ENCODE measurements around the gene GPS2.

DNA sequence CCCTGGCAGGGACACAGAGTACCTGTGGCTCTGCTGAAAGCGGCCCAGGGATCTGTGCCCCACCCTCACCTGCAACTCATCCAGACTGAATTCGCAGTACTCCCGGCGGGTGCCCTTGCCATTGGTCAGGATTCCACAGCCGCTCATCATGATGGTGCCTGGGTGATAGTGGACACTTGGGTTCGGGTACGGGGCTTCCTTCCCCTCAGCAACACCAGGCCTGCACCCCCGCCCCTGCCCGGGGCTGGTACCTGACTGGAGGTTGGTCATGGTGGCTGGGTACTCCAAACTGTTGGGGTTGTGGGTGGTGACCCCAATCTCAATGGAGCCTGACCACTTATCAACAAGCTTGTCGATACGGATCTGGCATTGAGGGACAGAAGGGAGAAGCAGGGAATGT lies 11.0 kb upstream of the GPS2 start:
- TF ChIP-seq CTCF (IDR thresholded peaks at IDR 0.05) (no peak), POLR2A (IDR thresholded peaks at IDR 0.05) (no peak)
